ENCODE data around the gene ZSCAN1. TPM values are rescaled to one million over a fixed set of nuclear protein-coding genes. Genes with fewer than 3 reads are reported as not detected.

The ZSCAN1 gene
- total RNA-seq, 2 donors from 2014 or later, result not detected

DNA sequence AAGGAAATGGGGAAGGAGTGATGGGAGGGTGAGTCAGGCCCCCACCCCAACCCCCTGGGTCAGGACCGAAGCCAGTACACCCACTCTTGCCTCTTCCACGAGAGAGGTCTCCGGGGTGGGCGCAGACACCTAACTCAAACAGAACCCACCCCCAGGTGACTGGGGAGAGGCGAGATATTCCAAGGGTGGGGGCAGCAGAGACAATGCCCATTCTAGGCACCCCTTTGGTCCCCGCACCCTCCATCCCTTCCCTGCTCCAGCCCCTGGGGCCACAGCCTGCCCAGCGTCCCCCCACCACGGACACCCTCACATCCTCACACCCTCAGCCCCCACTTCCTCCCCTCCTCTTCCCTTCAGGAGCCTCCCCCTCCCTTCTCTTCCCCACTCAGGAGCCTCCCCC, 63.5 kb downstream of the ZSCAN1 start:
- ATAC-seq (no peak), DNase-seq (no peak)
- Mint-ChIP-seq H3K27ac (peak overlapping the region; percentile 94), H3K4me1 (peaks cover 5% of the 10 kb centered on the region), H3K4me3 (peak overlapping the region; percentile 82), H3K27me3 (no peaks in the 10 kb centered on the region), H3K36me3 (ENCODE audit: low read depth) (peaks cover 3% of the 10 kb centered on the region)
- H3K9me3 ChIP-seq (ENCODE audit: control insufficient read depth, low read length, poor library complexity, severe bottlenecking), result peaks cover 15% of the 10 kb centered on the region

DNA sequence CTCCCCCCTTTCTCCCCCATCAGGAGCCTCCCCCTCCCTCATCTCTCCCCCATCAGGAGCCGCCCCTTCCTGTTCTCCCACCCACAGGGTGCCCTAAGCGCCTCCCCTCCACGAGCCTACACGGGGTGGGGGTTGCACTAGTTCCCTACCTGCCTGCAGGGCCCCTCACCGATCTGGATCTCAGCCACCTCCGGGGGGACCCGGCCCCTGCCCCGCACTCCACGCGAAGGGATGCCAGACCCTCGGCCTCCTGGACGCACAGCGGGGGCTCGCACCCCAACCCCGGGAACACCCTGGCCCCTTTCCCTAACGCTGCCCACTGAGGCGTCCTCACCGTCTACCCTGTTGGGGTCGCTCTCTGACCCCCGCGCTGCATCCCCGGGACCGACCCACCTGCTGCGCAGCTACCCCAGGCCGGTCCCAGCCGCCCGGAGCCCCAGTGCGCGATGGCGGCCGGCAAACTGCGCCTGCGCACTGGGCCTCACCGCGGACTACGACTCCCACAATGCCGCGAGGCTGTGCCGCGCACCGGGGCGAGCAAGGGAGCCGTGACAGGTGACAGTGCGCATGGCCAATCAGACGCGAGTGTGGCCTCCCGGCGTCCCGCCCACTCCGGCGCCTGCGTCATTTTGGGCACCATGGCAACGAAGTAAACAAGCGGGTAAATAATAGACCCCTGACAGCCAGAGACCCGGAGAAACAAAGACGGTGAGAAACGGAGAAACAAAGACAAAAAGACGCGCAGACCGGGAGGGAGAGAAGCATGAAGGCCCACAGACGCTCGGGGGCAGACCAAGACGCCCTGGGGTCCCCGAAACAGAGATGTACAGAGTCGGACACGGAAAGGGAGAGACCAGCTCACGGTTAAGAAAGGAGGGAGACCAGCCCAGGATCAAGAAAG, 64.2 kb downstream of the ZSCAN1 start, which contains the start of gene ZSCAN18:
ZSCAN18 (minus strand) TSS at position 451 of the 901 bp plus-strand sequence. CDS start 7,964 bp downstream, outside the sequence.
- Mint-ChIP-seq H3K36me3 (ENCODE audit: low read depth) (peaks cover 3% of the 10 kb centered on the region), H3K27ac (peak within 1 kb of the TSS; percentile 94), H3K4me1 (peaks cover 5% of the 10 kb centered on the region), H3K4me3 (peak within 1 kb of the TSS; percentile 82), H3K27me3 (no peaks in the 10 kb centered on the region)
- ATAC-seq, result peak; percentile 96
- peak; percentile 83 to 96 (median 95) for DNase-seq
- H3K9me3 ChIP-seq (ENCODE audit: control insufficient read depth, low read length, poor library complexity, severe bottlenecking), result peaks cover 15% of the 10 kb centered on the region

DNA sequence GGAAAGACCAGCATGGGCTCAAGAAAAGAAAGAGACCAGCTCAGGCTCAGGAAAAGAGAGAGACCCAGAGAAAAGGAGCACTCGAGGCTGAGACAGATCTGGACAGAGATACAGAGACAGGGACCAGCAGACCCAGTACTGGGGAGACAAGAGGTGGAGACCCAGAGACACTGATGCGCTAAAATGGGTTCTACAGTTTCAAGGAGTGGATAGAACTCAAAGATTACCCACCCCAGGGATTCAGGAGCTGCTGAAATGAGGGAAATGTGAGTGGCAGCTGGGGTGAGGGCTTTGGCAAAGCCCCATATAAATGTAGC, 64.8 kb downstream of the ZSCAN1 start:
- no peak for ATAC-seq
- peak overlapping the region; percentile 82 for H3K4me3 Mint-ChIP-seq
- peaks cover 19% of the 10 kb centered on the region for H3K9me3 ChIP-seq (ENCODE audit: control insufficient read depth, low read length, poor library complexity, severe bottlenecking)
- no peak for DNase-seq
- peaks cover 5% of the 10 kb centered on the region for H3K4me1 Mint-ChIP-seq
- H3K36me3 Mint-ChIP-seq (ENCODE audit: low read depth), result peaks cover 3% of the 10 kb centered on the region
- H3K27ac Mint-ChIP-seq, result peak overlapping the region; percentile 94
- no peaks in the 10 kb centered on the region for H3K27me3 Mint-ChIP-seq

Other genes starting within 250 kb of the ZSCAN1 start
- gene ZNF552, start 219.1 kb upstream of the ZSCAN1 start, total RNA-seq, result 10 to 100 TPM; 11.8 to 12.8 TPM
- gene ZNF587B, start 203.7 kb upstream of the ZSCAN1 start, total RNA-seq, result 10 to 100 TPM; 19.0 to 23.3 TPM
- 10 to 100 TPM; 44.1 to 50.4 TPM for gene ZNF587, start 184.2 kb upstream of the ZSCAN1 start, total RNA-seq
- gene ZNF814, start 145.0 kb upstream of the ZSCAN1 start, total RNA-seq, result 10 to 100 TPM; 23.4 to 37.1 TPM
- gene ZNF417, start 117.4 kb upstream of the ZSCAN1 start, total RNA-seq, result 10 to 100 TPM; 28.0 to 29.6 TPM
- gene ZNF418, start 98.6 kb upstream of the ZSCAN1 start, total RNA-seq, result 1 to 10 TPM; 2.7 to 6.5 TPM
- gene ZNF256, start 86.3 kb upstream of the ZSCAN1 start, total RNA-seq, result 10 to 100 TPM; 11.9 to 12.6 TPM
- under 1 TPM; 0.37 to 0.65 TPM for gene C19orf18, start 59.5 kb upstream of the ZSCAN1 start, total RNA-seq
- gene ZNF606, start 31.2 kb upstream of the ZSCAN1 start, total RNA-seq, result 1 to 10 TPM; 7.1 TPM
- under 1 TPM; 0.16 to 0.57 TPM for gene ZNF135, start 25.3 kb downstream of the ZSCAN1 start, total RNA-seq
- gene ZSCAN18, start 64.2 kb downstream of the ZSCAN1 start, total RNA-seq, result 10 to 100 TPM; 29.3 to 30.7 TPM
- gene ZNF329, start 116.8 kb downstream of the ZSCAN1 start, total RNA-seq, result 10 to 100 TPM; 10.8 to 12.5 TPM
- 10 to 100 TPM; 30.4 to 41.0 TPM for gene ZNF274, start 149.0 kb downstream of the ZSCAN1 start, total RNA-seq
- gene ZNF544, start 194.9 kb downstream of the ZSCAN1 start, total RNA-seq, result 10 to 100 TPM; 13.4 to 15.0 TPM
- gene ZNF8, start 244.9 kb downstream of the ZSCAN1 start, total RNA-seq, result 1 to 10 TPM; 5.6 to 6.6 TPM

Data from T-helper 17 cell (primary cell).